Upper lobe of right lung (tissue), 1 donor: ENCODE measurements around the gene SDC3. TPM values are rescaled to one million over a fixed set of nuclear protein-coding genes. Genes with fewer than 3 reads are reported as not detected.

Experiments used
- ATAC-seq: fragments of 200-7000 bp; cut with Tn5 transposase; one replicate; pipeline ENCODE4 v1.9.1; 2020; ENCODE audit warnings: mild to moderate bottlenecking, moderate library complexity
- DNase-seq: peaks from one replicate; pipeline ENCODE4 v3.0.0-alpha.2; 2020
- H3K27ac ChIP-seq: fragments of 200-600 bp; one replicate; pipeline ENCODE4 v1.8.0; 2022
- H3K27me3 ChIP-seq: fragments of 200-600 bp; one replicate; pipeline ENCODE4 v1.8.0; 2022; ENCODE audit warnings: mild to moderate bottlenecking
- H3K36me3 ChIP-seq: fragments of 200-600 bp; one replicate; pipeline ENCODE4 v1.8.0; 2022
- H3K4me1 ChIP-seq: fragments of 200-600 bp; one replicate; pipeline ENCODE4 v1.8.0; 2022
- H3K4me3 ChIP-seq: fragments of 200-600 bp; one replicate; pipeline ENCODE4 v1.8.0; 2022; ENCODE audit warnings: mild to moderate bottlenecking
- H3K9me3 ChIP-seq: fragments of 200-600 bp; one replicate; pipeline ENCODE4 v1.8.0; 2022
- CTCF ChIP-seq: fragments of 200-600 bp; IDR thresholded peaks from one replicate; pipeline ENCODE4 v1.8.0; 2022; ENCODE audit warnings: antibody characterized with exemption
- intact Hi-C: fragments of 100-400 bp; cut with DNase I; formaldehyde crosslinking; loops from one replicate; pipeline ENCODE4 v1.11.0; 2022
- total RNA-seq: library from RNA; stranded (reverse); fragmentation: NEBNext Ultra II Directional; extraction: Animal tissue kit (Norgen Biotek cat#: 25700); gene quantifications from one replicate; pipeline ENCODE4 v1.2.1, GENCODE V29; 2021
- donor health status: DM: no; HTN: yes; CAD: no; lungs with severe emphysema.

The SDC3 gene
- total RNA-seq, 1 donor from 2014 or later, result 39.4 TPM

GRCh38 chr1:30874176-30874575 lies 34.4 kb downstream of the SDC3 start:
- intact Hi-C loops, result no loop called here
- H3K4me1 ChIP-seq, result peaks cover 14% of the 10 kb centered on the region
- no peaks in the 10 kb centered on the region for H3K9me3 ChIP-seq
- DNase-seq (no peak), ATAC-seq (no peak)
- H3K4me3 ChIP-seq, result no peak overlapping the region
- TF ChIP-seq CTCF, result no peak
- no peaks in the 10 kb centered on the region for H3K36me3 ChIP-seq
- H3K27me3 ChIP-seq, result no peaks in the 10 kb centered on the region
- H3K27ac ChIP-seq, result no peak overlapping the region

DNA sequence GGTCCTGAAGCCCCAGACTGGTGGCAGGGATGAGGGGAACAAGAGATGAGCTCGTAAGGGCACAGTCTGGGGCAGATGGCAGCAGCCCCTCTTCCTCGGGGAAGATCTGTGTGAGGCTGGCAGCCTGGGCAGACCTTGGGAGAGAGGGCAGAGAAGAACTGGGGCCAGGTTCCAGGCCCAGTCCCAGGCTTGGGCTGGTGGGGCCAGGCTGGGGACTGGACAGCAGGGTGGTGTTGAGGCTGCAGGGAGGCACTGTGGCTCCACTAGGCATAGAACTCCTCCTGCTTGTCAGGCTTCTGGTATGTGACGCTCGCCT lies 35.7 kb downstream of the SDC3 start:
- H3K36me3 ChIP-seq, result no peaks in the 10 kb centered on the region
- peaks cover 10% of the 10 kb centered on the region for H3K4me1 ChIP-seq
- DNase-seq, result no peak
- no peak overlapping the region for H3K27ac ChIP-seq
- H3K9me3 ChIP-seq, result no peaks in the 10 kb centered on the region
- intact Hi-C loops, result no loop called here
- H3K27me3 ChIP-seq, result no peaks in the 10 kb centered on the region
- TF ChIP-seq CTCF, result no peak
- no peak for ATAC-seq
- no peak overlapping the region for H3K4me3 ChIP-seq

- intact Hi-C loops, result no loop called here
- ATAC-seq (peak; percentile 60), DNase-seq (no peak)
- H3K27ac ChIP-seq, result no peak overlapping the region
- no peak for TF ChIP-seq CTCF
- peaks cover 4% of the 10 kb centered on the region for H3K4me1 ChIP-seq
- H3K9me3 ChIP-seq, result no peaks in the 10 kb centered on the region
- no peak overlapping the region for H3K4me3 ChIP-seq
- H3K36me3 ChIP-seq, result no peaks in the 10 kb centered on the region
- no peaks in the 10 kb centered on the region for H3K27me3 ChIP-seq
Observed at GRCh38 chr1:30872033-30872947, 36.3 kb downstream of the SDC3 start.

DNA sequence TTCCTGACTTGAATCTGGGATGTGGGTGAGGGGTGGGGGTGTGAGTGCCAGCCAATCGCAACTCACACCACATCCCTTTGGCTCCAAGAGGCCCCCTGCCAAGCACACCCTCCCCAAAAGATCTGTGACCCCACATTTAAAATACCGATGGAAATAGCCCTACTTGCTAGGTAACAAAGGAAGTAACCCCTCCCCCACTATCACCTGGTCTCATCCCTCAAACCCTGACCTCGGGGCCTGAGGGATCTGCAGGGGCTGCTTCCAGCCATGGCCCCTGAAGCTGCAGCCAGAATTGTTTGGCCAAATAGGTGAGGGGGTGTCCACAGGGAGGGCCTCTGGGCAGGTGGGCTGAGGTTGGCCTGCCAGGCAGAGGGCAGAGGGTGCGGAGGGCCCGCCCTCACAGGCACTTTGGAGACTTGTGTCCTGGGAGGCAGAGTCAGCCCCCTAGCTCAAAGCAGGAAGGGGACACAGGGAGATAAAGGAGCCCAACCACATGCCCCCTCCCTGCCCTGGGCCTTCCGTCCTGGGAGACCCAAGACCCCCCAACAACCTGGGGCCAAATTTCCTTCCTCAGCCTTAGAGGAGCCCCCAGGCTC lies 37.2 kb downstream of the SDC3 start:
- Histone ChIP-seq H3K4me1 (no peaks in the 10 kb centered on the region), H3K9me3 (no peaks in the 10 kb centered on the region), H3K27me3 (no peaks in the 10 kb centered on the region), H3K36me3 (no peaks in the 10 kb centered on the region), H3K4me3 (no peak overlapping the region), H3K27ac (no peak overlapping the region)
- TF ChIP-seq CTCF, result no peak
- DNase-seq (no peak), ATAC-seq (no peak)
- intact Hi-C loops, result no loop called here

DNA sequence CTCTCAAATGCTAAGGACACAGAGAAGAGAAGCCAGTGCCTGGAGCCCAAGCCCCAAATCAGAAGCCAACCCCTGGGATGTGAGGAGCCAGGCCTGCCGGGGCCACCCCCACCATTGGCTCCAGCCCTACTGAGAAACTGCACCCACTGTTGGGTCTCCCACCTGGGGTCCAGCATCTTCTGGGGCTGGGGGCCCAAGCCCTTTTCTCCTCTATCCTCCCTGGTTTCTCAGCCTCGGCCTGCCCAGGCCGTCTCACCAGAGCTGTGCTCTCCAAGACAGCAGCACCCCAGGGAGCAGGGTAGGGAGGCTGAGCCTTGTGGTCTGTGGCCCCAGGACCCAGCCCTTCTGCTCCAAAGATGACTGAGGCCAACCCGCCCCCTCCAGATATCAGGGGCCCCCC lies 37.9 kb downstream of the SDC3 start:
- intact Hi-C loops, result no loop called here
- H3K9me3 ChIP-seq, result no peaks in the 10 kb centered on the region
- no peaks in the 10 kb centered on the region for H3K36me3 ChIP-seq
- ATAC-seq (no peak), DNase-seq (no peak)
- no peak overlapping the region for H3K27ac ChIP-seq
- no peaks in the 10 kb centered on the region for H3K27me3 ChIP-seq
- no peak for TF ChIP-seq CTCF
- H3K4me1 ChIP-seq, result no peaks in the 10 kb centered on the region
- H3K4me3 ChIP-seq, result no peak overlapping the region
